CD4-positive, alpha-beta T cell treated with Interleukin-21 for 1 hour (primary cell): ENCODE measurements around the gene POGZ.
A peak's percentile ranks its signal among the peaks of the same experiment; 100 is the strongest.
"Not testable (repeated sequence)": the region's sequence is repeated elsewhere in the genome, so short reads cannot be mapped to it uniquely, and the experiment has no call there.

Source experiments
- DNase-seq: peaks from one replicate; pipeline ENCODE4 v3.0.0-alpha.2; 2020

POGZ gene

DNA sequence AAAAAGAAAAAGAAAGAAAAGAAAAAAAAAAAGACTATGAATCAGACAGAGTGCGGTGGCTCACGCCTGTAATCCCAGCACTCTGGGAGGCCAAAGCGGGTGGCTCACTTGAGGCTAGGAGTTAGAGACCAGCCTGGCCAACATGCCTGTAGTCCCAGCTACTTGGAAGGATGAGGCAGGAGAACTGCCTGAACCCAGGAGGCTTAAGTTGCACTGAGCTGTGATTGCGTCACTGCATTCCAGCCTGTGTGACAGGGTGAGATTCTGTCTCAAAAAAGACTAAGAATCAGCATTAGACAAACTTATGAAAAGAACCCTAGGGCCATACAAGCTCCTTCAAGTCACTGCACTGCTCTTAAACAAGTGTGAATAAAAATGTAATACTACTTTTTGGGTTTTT lies 43.1 kb downstream of the POGZ start:
- no peak for DNase-seq

DNA sequence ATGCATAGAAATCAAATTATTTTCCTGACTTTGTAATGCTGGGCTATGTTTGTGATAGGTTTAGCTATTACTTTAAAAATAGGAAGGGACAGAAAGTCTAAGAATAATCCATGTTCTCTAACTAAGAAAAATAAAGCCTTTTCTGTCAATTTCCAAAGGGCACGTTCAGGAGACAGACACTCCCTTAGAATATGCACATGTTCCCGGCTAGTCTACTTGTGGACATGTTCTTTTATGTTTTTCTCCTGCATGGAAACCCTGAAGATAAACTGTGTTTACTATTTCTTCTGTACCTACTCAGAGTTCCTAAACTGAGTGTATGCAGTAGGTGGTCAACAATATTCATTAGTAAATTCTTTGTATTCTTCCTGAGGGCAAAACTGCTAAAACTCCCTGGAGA lies 47.4 kb downstream of the POGZ start:
- no peak for DNase-seq

DNA sequence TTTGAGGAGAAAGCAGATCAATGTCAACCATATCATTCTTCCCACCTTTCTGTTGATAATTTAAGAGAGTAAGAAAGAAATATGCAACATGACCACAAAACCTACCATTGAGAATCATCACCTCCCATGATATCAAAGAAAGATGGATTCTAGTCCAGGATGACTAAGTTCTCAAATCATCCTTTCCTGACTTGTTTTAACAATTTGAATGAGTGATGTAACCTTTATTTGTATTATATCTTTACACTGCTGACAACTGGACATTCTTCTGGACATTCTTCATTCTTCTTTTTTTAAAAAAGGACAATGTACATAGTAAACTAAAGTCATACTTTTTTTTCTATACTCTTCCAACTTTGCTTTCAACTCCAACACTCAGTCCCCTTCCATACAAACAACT lies 50.4 kb downstream of the POGZ start:
- DNase-seq: no peak

DNA sequence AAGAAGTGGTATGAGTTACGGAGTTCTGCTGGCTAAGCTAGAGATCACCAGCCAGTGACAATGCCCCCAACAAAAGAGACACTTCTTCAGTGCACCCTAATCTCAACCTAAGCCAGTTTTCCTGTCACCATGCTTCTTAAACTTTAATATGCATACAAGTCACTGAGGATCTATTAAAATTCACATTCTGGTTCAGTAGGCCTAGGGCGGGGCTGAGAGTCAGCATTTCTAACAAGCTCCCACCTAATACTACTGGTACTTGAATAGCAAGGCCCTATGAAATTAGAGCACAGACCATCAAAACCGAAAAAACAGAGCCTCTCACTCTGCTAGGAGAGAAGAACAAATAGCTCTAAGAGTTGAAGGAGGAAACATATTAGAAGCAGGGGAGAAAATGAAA lies 52.0 kb downstream of the POGZ start:
- no peak for DNase-seq

DNA sequence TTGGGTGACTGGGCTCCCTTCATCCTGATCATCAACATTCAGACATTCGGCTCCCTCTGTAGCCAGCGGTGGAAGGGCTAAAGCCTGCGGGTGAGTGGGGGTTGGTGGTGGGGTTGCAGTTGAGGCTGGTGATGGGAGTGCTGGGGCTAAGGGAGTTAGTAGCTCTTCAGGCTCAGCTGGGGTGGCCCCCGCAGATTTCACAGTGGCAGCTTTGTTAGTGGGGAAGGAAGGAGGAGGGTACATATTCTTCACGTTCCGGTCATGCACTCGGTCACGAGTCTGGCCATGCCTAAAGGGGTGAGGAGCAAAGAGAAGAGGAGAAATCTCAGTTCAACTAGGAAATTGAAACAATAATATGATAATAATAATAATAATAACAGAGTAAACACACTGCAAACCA lies 53.1 kb downstream of the POGZ start:
- DNase-seq: no peak

DNA sequence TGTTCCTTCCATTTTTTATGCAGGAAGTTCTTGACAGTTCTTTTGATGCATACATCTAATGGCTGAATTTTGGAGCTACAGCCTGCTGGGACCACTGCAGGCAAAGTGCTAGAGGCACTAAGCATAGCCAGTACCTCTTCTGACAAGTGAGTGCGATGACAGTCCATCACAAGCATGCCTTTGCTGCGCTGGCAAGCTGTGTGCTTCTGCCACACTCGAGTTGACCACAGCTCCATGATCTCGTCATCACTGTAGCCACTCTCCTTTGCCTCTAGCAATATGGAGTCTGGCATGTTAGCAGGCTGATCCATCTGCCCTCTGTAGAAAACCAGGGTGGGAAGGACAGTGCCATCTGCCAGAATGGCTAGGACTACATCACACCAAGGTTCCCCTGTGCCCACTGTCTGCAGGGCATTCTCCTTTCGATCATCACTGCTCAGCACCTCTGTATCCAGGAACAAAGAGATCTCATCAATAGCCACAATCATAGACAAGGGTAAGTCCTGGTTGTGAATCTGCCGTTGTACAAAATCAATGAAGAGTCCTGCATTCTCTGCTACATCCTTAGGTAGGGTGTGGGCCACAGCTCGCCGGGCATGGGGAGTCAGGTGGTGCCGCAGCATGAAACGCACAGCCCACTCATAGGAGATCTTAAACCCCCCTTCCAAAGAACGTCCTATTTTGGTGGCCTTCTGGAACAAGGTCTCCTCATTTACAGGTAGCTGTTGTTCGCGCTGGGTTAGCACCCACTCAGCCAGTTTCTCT lies 53.9 kb downstream of the POGZ start:
- no peak for DNase-seq

DNA sequence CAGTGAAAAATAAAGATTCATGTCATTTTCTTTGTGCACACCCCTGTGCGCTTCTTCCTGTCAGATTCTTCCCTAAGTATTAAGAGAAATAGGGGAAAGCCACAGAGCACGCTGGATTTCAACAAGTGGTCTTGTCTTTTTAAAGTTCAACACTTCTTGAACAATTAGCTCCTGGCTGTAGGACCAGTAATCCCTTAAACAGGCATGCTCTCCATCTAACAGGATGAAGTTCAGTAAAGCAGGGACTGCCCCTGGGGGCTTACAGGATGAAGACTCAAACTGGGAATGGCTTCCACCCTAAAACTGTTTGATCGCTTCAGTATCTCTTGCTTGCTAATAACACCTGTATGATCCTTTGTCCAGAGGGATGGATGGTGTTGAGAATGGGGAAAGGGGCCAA lies 55.7 kb downstream of the POGZ start:
- no peak for DNase-seq

DNA sequence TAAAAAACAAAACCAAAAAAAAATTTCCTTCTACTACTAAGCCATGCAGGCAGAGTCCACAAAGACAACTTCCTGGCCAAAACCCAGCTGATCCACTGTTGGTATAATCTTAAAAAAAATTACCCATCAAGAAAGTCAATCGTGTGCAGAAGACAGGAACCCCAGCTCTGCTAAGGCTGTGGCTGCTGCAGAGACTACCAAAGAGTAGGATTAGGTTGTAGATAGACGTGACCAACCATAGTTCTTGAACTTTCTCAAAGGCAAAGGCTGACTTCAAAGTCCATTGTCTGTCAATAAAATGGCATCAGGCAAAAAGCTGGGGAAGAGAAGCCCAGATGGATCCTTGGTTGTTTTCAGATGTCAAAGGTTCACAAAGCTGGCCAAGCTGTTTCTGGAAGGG lies 56.5 kb downstream of the POGZ start:
- no peak for DNase-seq

DNA sequence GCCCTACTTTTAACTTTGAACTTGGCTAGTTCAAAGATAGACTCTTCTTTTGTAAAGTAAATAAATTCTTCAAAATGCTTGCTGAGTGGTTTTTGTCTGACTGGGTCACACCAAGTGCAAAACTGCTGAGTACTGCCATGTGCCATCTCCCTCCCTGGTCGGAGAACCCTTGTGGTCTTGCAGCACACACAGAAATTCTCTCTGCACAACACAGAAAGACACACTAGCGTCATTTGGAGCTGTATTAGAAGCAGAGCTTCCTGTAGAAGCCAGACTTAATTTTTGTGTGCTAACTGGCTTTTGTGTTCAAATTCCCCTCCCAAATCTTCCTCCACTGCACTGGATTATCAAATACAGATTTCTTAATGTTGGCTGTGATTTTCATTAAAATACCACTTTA lies 57.4 kb downstream of the POGZ start:
- no peak for DNase-seq

DNA sequence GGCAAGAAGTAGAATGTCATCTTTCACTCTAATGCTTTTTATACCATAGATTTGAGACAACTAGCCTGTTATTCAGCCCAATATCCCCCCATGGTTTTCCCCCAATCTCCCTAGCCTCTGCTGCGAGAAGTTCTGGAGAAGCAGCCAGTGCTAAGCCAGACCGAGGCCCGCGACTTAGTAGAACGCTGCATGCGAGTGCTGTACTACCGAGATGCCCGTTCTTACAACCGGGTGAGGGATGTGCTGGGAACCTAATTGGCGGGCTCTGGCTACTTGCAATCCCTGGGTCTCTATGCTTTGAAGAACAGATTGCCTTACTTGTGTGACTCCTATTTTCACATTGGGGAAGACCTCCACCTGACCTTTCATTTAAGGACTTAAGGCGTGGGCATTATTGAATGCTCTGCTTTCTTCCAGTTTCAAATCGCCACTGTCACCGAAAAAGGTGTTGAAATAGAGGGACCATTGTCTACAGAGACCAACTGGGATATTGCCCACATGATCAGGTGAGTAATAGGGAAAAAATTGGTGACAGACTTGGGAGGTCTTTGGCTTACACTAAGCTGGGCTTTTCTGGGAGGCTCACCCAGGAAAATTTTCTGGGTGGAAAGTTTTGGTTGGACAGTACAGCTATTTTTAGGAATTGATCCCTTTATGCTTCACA lies 58.0 kb downstream of the POGZ start:
- DNase-seq: no peak

DNA sequence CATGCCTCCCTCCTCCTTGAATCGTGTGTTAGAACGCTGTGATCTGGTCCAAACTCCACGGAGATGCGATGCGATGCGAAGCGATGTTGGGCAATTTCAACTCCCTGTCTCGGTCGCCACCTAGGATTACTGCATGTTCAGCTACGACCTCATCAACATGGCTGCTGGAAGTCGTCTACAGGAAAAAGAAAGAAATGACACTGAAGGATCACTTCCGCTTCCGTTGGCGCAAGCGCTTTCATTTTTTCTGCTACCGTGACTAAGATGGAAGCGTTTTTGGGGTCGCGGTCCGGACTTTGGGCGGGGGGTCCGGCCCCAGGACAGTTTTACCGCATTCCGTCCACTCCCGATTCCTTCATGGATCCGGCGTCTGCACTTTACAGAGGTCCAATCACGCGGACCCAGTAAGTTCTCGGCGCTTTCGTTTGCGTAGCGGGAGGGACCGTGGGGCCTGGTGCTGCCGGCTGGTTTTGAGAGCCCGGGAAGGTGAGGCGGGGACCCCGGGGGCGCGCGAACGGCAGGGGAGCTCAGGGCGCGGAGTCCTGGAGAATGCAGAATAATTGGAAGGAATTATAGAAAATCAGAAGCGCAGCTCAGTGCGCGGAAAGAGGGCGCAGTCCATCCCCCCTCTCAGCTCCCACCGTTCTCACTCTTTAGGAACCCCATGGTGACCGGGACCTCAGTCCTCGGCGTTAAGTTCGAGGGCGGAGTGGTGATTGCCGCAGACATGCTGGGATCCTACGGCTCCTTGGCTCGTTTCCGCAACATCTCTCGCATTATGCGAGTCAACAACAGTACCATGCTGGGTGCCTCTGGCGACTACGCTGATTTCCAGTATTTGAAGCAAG lies 59.7 kb downstream of the POGZ start, which contains the start of gene PSMB4:
Gene PSMB4 (plus strand): TSS at position 250 of the 848 bp plus-strand sequence. CDS start 15 bp downstream, at position 265.
- DNase-seq: peak; percentile 92

DNA sequence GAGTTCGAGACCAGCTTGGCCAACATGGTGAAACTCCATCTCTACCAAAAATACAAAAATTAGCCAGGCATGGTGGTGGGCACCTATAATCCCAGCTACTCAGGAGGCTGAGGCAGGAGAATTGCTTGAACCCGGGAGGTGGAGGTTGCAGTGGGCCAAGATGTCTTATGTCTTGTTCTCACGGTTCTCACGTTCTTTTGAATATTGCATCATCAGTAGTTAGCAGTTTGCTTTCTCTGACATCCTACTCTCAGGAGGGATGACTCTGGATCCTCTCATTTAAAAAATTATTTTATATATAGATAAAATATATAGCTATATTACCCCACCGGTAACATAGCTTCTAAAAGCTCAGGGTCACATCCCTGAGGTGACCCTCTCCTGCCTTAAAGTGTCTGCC lies 63.0 kb downstream of the POGZ start:
- not testable (repeated sequence) for DNase-seq

DNA sequence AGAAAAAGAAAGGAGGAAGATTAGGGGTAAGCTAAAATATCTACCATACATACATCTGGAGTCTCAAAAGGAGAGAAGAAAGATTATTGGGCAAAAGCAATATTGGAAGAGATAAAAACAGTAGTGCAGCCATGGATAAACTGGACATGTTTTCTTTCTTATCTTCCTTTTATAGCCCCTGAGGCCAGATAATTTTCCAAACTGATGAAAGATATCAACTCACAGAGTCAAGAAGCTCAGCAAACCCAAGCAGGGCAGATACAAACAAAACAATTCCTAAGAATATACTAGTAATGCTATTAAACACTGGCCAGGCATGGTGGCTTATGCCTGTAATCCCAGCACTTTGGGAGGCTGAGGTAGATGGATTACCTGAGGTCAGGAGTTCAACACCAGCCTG lies 65.7 kb downstream of the POGZ start:
- DNase-seq: no peak

DNA sequence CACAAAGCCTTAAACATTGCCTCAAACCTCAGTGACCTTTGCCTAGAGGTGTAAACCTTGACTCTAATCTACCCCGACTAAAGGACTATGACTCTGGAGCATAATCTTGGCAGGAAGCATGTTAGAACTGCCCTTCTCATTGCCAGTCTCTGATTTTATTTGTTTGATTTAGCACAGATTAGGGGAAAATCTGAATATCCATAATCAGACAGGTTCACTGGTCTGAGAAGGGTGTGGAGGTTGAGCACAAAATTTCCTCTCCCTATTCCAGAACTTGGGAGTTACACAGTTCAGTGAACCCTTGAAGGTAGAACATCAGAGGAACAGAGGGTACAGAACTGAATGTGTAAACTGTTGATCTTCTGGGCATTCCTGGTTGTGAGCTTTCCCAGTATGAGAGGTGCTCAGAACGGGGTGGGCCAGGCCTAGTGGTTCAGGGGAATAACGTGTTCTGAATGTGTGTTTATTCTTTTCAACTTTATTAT lies 68.2 kb downstream of the POGZ start:
- no peak for DNase-seq

DNA sequence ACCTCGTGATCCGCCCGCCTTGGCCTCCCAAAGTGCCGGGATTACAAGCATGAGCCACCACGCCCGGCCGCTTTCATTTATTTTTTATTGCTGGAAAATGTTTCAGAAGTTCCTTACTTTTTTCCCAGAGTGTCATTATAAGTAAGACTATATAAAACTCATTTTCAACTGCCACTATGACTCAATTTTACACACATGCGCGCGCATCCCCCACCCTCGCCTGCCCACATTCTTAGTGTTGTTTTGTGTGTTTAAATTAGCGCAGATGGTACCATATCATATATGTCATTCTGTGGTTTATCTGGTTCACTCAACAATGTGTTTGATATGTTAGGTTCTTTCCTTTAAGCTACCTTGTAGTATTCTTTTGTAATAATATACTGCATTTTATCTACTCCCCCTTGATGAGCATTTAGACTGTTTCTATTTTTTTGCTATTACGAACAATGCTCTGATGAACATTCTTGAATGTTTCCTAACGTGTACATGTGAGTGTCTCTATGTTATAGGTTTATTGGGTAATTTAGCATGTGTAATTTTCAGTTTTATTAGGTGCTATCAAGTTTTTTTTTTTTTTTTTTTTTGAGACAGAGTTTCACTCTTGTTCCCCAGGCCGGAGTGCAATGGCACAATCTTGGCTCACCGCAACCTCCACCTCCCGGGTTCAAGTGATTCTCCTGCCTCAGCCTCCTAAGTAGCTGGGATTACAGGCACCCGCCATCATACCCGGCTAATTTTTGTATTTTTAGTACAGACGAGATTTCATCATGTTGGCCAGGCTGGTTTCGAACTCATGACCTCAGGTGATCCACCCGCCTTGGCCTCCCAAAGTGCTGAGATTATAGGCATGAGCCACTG lies 68.8 kb downstream of the POGZ start:
- DNase-seq: not testable (repeated sequence)

DNA sequence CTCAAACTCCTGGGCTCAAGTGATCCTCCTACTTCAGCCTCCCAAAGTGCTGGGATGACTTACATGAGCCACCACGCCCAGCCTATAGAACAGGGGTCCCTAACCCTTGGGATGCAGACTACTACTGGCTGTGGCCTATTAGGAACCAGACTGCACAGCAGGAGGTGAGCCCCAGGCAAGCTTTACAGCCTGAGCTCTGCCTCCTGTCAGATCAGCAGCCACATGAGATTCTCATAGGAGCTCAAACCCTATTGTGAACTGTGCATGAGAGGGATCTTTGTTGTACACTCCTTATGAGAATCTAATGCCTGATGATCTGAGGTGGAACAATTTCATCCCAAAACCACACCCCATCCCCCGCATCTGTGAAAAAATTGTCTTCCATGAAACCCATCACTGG lies 73.3 kb downstream of the POGZ start:
- no peak for DNase-seq

DNA sequence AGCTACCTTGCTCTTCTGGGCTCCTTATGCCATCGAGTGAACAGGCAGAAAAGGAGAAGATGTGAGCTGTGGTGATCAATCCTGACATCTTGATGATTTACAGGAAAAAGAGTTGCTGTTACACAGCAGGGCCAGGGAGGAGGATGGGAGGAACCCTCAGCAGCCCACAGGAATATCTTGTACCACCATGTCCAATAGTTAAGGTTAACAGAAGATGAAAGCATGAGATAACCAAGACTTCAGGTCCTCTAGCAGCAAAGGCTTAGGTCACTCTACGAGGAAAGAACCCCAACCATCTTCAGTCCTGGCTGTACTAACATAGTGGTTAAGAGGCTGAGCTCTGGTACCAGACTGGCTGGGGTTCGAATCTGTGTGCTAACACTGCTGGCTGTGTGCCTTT lies 74.7 kb downstream of the POGZ start:
- no peak for DNase-seq

DNA sequence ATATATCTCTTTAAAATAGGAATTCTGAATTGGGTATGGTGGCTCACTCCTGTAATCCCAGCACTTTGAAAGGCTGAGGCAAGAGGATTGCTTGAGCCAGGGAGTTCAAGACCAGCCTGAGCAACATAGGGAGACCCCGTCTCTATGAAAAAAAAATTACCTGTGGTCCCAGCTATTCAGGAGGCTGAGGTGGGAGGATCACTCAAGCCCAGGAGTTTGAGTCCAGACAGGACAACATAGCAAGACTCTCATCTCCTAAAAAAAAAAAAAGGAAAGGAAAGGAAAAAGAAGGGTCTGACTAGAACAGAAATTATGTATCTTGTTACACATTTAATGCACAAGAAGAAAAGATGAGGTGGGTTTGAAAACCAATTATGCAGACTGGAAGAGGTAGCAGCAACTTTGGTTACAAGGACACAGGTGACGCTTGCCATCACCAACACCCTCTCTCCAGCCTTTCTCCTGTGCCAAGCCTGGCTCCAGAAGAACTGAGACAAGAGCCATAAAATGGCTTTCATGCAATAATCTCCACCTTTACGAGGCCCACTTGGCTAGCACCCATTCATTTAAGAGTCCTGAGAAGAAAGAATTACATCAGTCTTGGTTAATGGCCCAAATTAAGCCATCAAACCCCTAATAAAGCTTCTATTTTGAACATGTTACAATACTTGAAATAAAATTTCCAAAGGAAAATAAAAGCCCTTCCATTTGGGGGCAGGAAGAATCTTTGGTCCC lies 82.0 kb downstream of the POGZ start:
- DNase-seq: no peak

DNA sequence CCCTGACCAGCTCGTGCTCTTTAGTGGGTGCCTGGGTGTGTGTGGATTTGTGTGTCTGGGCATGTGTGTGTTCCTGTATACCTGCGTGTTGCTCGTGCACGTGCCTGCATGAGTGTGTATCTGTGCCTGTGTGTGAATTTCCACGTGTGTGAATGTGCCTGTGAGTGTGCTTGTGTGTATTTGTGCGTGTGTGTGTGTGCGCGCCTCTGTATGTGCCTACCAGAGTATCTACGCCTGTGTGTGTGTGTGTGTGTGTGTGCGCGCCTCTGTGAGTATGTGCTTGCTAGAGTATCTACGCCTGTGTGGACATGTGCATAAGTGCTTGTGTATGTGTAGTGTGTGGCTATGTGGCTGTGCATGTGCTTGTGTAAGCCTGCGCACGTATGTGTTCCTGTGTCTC lies 86.1 kb downstream of the POGZ start:
- DNase-seq: no peak

DNA sequence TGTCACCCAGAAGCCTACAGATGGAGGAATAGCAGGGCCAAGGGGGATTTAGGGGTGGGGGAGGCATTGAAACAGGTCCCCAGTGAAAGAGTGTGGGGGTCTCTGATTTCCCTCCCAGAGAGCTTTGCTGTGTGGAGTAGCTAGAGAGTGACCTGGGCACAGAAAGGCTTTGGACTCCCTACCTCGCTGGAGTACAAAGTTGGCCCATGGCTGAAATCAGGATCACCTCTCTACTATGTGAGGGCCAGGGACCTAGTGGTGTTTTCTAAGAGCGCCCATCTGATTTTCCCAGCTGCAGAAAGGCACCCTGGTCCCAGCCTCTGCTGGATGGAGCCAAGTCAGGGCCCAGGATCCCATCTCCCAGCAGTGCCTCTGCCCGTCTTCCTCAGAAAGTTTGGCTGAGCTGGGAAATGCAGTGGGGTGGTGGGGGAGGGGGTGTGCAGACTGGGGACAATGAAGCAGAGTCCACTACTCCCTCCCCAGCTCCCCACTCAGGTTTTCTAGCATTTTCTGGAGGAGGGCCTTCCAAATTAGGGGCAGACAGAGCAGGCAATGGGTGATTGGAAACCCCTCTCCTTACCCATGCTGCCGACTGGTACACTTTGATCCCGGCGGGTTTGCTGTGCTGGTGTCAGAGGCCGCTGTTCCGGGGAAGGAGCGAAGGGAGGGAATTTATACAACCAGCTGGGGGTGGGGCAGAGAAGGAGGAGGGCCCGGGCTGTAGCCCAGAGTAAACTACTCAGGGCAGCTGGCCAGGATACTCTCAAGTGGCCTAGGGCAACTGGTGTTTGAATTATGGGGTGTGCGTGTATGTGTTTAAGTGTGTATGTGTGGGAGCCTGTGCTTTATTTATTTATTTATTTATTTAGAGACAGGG lies 87.0 kb downstream of the POGZ start, which contains the start of gene SELENBP1:
Gene SELENBP1 (minus strand): TSS at position 648 of the 877 bp plus-strand sequence. CDS start 64 bp downstream, at position 584.
- no peak for DNase-seq
